Chondrocyte (in vitro differentiated cells): ENCODE measurements around the gene GLB1L3. TPM values are rescaled to one million over a fixed set of nuclear protein-coding genes. Genes with fewer than 3 reads are reported as not detected.
"Not testable (repeated sequence)": the region's sequence is repeated elsewhere in the genome, so short reads cannot be mapped to it uniquely, and the experiment has no call there.

Source experiments
- DNase-seq: peaks from one replicate; pipeline ENCODE4 v3.0.0; 2021; ENCODE audit warnings: mixed read lengths, low spot score
- H3K27ac Mint-ChIP-seq: one replicate; pipeline ENCODE4 v1.8.0; 2021; ENCODE audit warnings: mild to moderate bottlenecking, moderate library complexity, mixed read lengths; ENCODE audit not compliant: unreplicated experiment
- H3K27me3 Mint-ChIP-seq: 2 replicates; pipeline ENCODE4 v1.8.0; 2021; ENCODE audit warnings: low read depth, mixed read lengths
- H3K36me3 Mint-ChIP-seq: 2 replicates; pipeline ENCODE4 v1.8.0; 2021; ENCODE audit warnings: low read depth, mixed read lengths
- H3K4me1 Mint-ChIP-seq: 2 replicates; pipeline ENCODE4 v1.8.0; 2021; ENCODE audit warnings: low read depth, mild to moderate bottlenecking, mixed read lengths
- H3K4me3 Mint-ChIP-seq: one replicate; pipeline ENCODE4 v1.8.0; 2021; ENCODE audit warnings: mild to moderate bottlenecking, moderate library complexity, mixed read lengths; ENCODE audit not compliant: unreplicated experiment
- H3K9me3 Mint-ChIP-seq: 2 replicates; pipeline ENCODE4 v1.8.0; 2021; ENCODE audit warnings: low read depth, mixed read lengths
- total RNA-seq: library from RNA; stranded (reverse); gene quantifications from 3 replicates; pipeline ENCODE4 v1.2.1, GENCODE V29; 2021
- TF ChIP-seq, protein P1 (sequence below): fragments of 200-600 bp; sonication (generic); IDR thresholded peaks from 2 replicates; pipeline ENCODE4 v1.5.0; 2021; ENCODE audit warnings: antibody characterized with exemption, mild to moderate bottlenecking, moderate library complexity

Gene GLB1L3
- total RNA-seq, 1 donor from 2014 or later, result not detected

DNA sequence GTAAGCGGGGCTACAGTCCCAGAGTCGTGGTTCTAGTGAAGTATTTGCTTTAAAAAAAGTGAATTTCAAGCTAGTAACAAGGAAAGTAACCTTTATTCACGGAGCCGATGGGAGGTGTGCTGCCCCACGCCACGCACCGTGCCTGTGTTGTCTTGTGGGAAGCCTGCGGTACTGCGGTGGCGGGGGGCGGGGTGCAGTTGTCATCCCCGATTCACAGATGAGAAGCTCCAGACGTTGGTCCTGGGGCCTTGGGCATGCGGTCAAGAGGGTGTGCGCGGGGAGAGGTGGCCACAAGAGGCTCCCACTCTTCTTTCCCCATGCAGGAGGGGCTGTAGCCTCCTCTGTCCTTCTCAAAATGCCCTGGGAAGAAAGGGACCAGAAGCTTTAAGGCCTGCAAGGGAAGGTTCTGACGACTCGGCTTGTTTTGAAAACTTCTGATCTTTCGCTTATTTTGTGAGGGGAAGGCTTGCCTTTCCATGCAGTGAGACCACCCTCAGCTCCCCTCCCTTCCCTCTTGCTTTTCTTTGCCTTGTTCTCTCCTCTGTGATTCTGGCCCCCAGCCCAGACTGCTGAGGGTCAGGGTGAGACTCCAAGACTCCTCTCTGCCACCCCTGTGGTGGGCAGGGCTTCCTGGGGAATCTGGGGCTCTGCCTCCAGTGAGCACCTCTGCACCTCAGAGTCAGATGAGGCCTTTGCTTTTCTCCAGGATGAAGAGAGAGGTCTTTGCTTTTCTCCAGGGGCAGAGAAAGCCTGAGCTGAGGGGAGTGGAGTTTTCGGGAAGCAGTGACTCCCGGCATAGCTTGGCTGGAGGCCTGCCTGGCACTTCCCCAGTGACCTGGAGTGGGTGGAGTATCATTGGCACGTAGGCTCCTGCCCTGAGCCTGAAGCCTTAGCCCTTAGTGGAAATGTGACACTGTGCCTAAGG lies 6.2 kb downstream of the GLB1L3 start:
- peaks cover 4% of the 10 kb centered on the region for H3K9me3 Mint-ChIP-seq
- DNase-seq, result no peak
- TF ChIP-seq, protein P1, sequence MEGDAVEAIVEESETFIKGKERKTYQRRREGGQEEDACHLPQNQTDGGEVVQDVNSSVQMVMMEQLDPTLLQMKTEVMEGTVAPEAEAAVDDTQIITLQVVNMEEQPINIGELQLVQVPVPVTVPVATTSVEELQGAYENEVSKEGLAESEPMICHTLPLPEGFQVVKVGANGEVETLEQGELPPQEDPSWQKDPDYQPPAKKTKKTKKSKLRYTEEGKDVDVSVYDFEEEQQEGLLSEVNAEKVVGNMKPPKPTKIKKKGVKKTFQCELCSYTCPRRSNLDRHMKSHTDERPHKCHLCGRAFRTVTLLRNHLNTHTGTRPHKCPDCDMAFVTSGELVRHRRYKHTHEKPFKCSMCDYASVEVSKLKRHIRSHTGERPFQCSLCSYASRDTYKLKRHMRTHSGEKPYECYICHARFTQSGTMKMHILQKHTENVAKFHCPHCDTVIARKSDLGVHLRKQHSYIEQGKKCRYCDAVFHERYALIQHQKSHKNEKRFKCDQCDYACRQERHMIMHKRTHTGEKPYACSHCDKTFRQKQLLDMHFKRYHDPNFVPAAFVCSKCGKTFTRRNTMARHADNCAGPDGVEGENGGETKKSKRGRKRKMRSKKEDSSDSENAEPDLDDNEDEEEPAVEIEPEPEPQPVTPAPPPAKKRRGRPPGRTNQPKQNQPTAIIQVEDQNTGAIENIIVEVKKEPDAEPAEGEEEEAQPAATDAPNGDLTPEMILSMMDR, result no peak
- H3K36me3 Mint-ChIP-seq, result no peaks in the 10 kb centered on the region
- no peaks in the 10 kb centered on the region for H3K4me1 Mint-ChIP-seq
- peaks cover 37% of the 10 kb centered on the region for H3K27me3 Mint-ChIP-seq
- H3K4me3 Mint-ChIP-seq, result no peak overlapping the region
- H3K27ac Mint-ChIP-seq, result no peak overlapping the region

DNA sequence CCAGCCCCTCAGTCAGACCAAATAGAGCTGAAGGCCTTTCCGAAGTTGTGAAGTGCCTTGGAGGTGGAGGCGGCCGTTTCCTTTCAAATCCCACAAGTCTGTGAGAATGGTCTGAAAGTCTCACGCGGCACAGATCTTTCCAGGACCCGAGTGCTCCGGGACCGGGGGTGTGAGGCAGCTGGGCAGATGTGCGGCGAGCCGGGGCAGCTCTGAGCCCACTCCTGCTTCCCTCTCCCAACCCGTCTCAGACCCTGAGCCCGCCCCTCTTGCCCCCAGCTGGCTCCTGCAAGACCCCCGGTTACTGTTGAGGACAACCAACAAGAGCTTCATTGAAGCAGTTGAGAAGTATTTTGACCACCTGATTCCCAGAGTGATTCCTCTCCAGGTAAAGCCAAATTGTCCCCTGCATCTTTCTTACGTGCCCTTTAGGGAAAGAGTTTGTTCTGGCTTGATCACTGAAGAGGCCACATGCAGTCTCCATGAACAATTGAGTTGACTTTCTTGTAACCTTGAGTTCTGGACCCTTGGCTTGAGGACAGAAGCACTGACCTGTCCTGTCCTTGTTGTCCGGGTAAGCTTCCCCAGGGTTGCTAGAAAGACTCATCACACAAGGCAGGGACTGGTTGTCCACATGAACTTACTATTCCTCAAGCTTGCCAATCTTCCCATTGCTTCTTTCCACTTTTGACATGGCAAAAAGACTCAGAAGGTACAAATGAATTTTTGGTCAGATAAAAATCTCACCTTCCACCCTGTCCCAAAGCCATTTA lies 7.5 kb downstream of the GLB1L3 start:
- TF ChIP-seq, protein P1, result no peak
- Mint-ChIP-seq H3K9me3 (peaks cover 2% of the 10 kb centered on the region), H3K4me3 (no peak overlapping the region), H3K4me1 (no peaks in the 10 kb centered on the region), H3K36me3 (no peaks in the 10 kb centered on the region), H3K27me3 (peaks cover 26% of the 10 kb centered on the region), H3K27ac (no peak overlapping the region)
- no peak for DNase-seq

DNA sequence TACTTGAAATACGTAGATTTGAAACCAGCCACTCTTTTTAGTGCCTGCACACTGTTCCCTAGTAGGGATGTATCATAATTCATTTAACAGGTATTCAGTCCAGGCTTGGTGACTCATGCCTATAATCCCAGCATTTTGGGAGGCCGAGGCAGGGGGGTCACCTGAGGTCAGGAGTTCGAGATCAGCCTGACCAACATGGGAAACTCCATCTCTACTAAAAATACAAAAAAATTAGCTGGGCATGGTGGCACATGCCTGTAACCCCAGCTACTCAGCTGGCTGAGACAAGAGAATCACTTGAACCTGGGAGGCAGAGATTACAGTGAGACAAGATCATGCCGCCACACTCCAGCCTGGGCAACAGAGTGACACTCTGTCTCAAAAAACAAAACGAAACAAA lies 8.2 kb downstream of the GLB1L3 start:
- H3K27me3 Mint-ChIP-seq, result peaks cover 26% of the 10 kb centered on the region
- H3K36me3 Mint-ChIP-seq, H3K9me3 Mint-ChIP-seq, H3K4me3 Mint-ChIP-seq, H3K4me1 Mint-ChIP-seq, DNase-seq, H3K27ac Mint-ChIP-seq: not testable (repeated sequence)

DNA sequence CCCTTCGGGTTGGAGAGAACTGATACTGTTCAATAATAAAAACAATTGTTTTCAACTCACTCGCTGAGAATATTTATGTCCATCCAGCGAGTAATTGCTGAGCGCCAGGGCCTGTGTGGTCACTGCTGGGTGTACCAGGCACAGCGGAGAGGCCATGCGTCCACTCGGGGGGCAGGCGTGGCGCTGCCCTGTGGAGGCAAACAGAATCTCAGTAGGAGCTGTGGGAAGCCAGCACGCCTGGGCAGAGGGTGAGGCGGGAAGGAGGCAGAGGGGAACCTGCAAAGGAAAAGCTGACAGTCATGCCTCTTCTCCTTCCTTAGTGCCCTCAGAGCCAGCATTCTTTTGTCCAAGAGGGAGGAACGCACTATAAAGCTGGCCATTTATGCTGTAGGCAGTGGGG lies 11.4 kb downstream of the GLB1L3 start:
- H3K4me3 Mint-ChIP-seq, result no peak overlapping the region
- DNase-seq, result no peak
- H3K4me1 Mint-ChIP-seq, result no peaks in the 10 kb centered on the region
- H3K36me3 Mint-ChIP-seq, result no peaks in the 10 kb centered on the region
- TF ChIP-seq, protein P1, result no peak
- H3K27ac Mint-ChIP-seq, result no peak overlapping the region
- no peaks in the 10 kb centered on the region for H3K9me3 Mint-ChIP-seq
- peaks cover 28% of the 10 kb centered on the region for H3K27me3 Mint-ChIP-seq

DNA sequence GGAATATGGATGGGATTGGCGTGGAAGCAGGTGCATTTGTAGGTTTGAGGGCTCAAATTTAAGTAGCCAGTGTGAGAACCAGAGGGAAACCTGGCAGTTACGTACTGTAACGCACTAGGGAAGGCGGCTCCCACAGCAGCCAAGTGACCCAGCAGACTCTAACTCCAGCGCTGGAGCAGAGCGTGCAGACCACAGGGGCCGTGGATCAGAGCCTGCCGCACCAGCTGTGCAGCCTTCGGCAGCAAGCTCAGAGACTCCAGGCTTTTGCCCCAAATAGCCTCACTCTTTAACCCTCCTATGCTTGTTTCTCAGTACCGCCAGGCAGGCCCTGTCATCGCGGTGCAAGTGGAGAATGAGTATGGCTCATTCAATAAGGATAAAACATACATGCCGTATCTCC lies 12.3 kb downstream of the GLB1L3 start:
- no peaks in the 10 kb centered on the region for H3K36me3 Mint-ChIP-seq
- no peaks in the 10 kb centered on the region for H3K9me3 Mint-ChIP-seq

More for the DNA sequence above, 12.3 kb downstream of the GLB1L3 start:
- H3K4me1 Mint-ChIP-seq, result no peaks in the 10 kb centered on the region
- no peak overlapping the region for H3K4me3 Mint-ChIP-seq
- H3K27me3 Mint-ChIP-seq, result peaks cover 26% of the 10 kb centered on the region
- H3K27ac Mint-ChIP-seq, result no peak overlapping the region
- DNase-seq, result no peak
- TF ChIP-seq, protein P1, result no peak
